ENCODE data around the gene CALU.

Gene CALU

GRCh38 chr7:128724743-128725142, 14.4 kb upstream of the CALU start:
- no peak for DNase-seq (ENCODE audit: low spot score)

- DNase-seq (ENCODE audit: low spot score): no peak
Measured at GRCh38 chr7:128725531-128725930, 13.6 kb upstream of the CALU start.

GRCh38 chr7:128726059-128726736, 13.0 kb upstream of the CALU start:
- DNase-seq (ENCODE audit: low spot score): no peak

- no peak for DNase-seq (ENCODE audit: low spot score)
Measured at GRCh38 chr7:128726737-128727072, 12.5 kb upstream of the CALU start.

- no peak for DNase-seq (ENCODE audit: low spot score)
Measured at GRCh38 chr7:128727239-128727638, 11.9 kb upstream of the CALU start.

GRCh38 chr7:128728598-128728997, 10.6 kb upstream of the CALU start:
- DNase-seq (ENCODE audit: low spot score): no peak

- DNase-seq (ENCODE audit: low spot score): no peak
Measured at GRCh38 chr7:128729494-128729893, 9.7 kb upstream of the CALU start.

GRCh38 chr7:128731184-128731583, 8.0 kb upstream of the CALU start:
- DNase-seq (ENCODE audit: low spot score): no peak

- DNase-seq (ENCODE audit: low spot score): no peak
Measured at GRCh38 chr7:128732521-128733277, 6.5 kb upstream of the CALU start.

GRCh38 chr7:128733278-128733645, 5.9 kb upstream of the CALU start:
- no peak for DNase-seq (ENCODE audit: low spot score)

GRCh38 chr7:128734890-128735289, 4.3 kb upstream of the CALU start:
- no peak for DNase-seq (ENCODE audit: low spot score)

GRCh38 chr7:128735436-128735835, 3.7 kb upstream of the CALU start:
- peak; percentile 21 for DNase-seq (ENCODE audit: low spot score)

GRCh38 chr7:128737441-128737840, 1.7 kb upstream of the CALU start:
- DNase-seq (ENCODE audit: low spot score): no peak

- DNase-seq (ENCODE audit: low spot score): no peak
Measured at GRCh38 chr7:128737867-128738385, 1.2 kb upstream of the CALU start.

GRCh38 chr7:128738570-128739047, 550 bp upstream of the CALU start:
- DNase-seq (ENCODE audit: low spot score): no peak

GRCh38 chr7:128739990-128740682, 977 bp downstream of the CALU start:
- DNase-seq (ENCODE audit: low spot score): no peak

GRCh38 chr7:128740996-128741395, 1.8 kb downstream of the CALU start:
- no peak for DNase-seq (ENCODE audit: low spot score)

GRCh38 chr7:128741491-128741890, 2.3 kb downstream of the CALU start:
- DNase-seq (ENCODE audit: low spot score): no peak

GRCh38 chr7:128742206-128742605, 3.0 kb downstream of the CALU start:
- DNase-seq (ENCODE audit: low spot score): no peak

GRCh38 chr7:128743112-128743772, 4.1 kb downstream of the CALU start:
- no peak for DNase-seq (ENCODE audit: low spot score)

GRCh38 chr7:128744366-128744905, 5.3 kb downstream of the CALU start:
- no peak for DNase-seq (ENCODE audit: low spot score)

GRCh38 chr7:128745706-128746105, 6.5 kb downstream of the CALU start:
- no peak for DNase-seq (ENCODE audit: low spot score)

Measured in SK-N-DZ (cell line).